Peyer's patch (tissue), 4 donors: ENCODE data around the gene ZNF407. TPM values are rescaled to one million over a fixed set of nuclear protein-coding genes. Genes with fewer than 3 reads are reported as not detected.

Experiments used
- DNase-seq, 3 donors: peaks; one replicate each; pipeline ENCODE4 v3.0.0-alpha.2; 2017 to 2019
- H3K27ac ChIP-seq, 4 donors: fragments of 200-600 bp; sonication (generic); one replicate each; pipeline ENCODE4 v1.5.1; 2016 to 2019
- H3K27me3 ChIP-seq, 2 donors: fragments of 200-600 bp; sonication (generic); one replicate each; pipeline ENCODE4 v1.5.1; 2019
- H3K36me3 ChIP-seq, 3 donors: fragments of 200-600 bp; sonication (generic); one replicate each; pipeline ENCODE4 v1.5.1; 2016 to 2019
- H3K4me1 ChIP-seq, 4 donors: fragments of 200-600 bp; sonication (generic); one replicate each; pipeline ENCODE4 v1.5.1; 2016 to 2019
- H3K4me3 ChIP-seq, 4 donors: fragments of 200-600 bp; sonication (generic); 1 replicate in 3 of 4; 2 replicates in 1 of 4; pipeline ENCODE4 v1.5.1; 2016 to 2019; ENCODE audit warnings: mild to moderate bottlenecking in 1 of 4
- H3K9me3 ChIP-seq, 4 donors: fragments of 200-600 bp; sonication (generic); one replicate each; pipeline ENCODE4 v1.5.1; 2016 to 2019; ENCODE audit warnings: mild to moderate bottlenecking in 1 of 4
- POLR2A ChIP-seq, 2 donors: fragments of 450-650 bp; IDR thresholded peaks; one replicate each; pipeline ENCODE4 v1.5.1; 2017; ENCODE audit warnings: antibody characterized with exemption in 2 of 2, mild to moderate bottlenecking in 2 of 2, moderate library complexity in 2 of 2
- total RNA-seq, 4 donors: library from RNA; depleted of rRNA; stranded (reverse); fragments of >200 nt; gene quantifications; one replicate each; pipeline ENCODE4 v1.1.0, GENCODE V29; 2016
- TF ChIP-seq, protein P1 (sequence below), 6 experiments: fragments of 450-650 bp in 4 of 6; fragments of 200-600 bp in 2 of 6; sonication (generic) in 1 of 6; IDR thresholded peaks; one replicate each; pipeline ENCODE4 v1.5.1; 2017 to 2019; ENCODE audit warnings: antibody characterized with exemption in 6 of 6, mild to moderate bottlenecking in 3 of 6, moderate library complexity in 1 of 6

Gene ZNF407
- total RNA-seq, 4 donors from 2014 or later, result 24.0 to 54.5 (median 32.3) TPM

DNA sequence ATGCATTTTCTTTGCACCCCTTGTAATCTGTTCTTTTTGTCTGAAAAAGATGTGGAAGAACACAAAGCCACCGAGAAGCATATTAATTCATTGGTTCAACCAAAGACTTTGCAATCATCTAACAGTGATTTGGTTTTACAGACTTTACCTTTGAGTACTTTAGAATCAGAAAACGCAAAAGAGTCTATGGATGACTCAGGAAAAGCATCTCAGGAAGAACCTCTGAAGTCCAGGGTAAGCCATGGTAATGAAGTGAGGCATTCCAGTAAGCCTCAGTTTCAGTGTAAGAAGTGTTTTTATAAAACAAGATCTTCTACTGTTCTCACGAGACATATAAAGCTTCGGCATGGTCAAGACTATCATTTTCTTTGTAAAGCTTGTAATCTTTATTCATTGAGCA is 35.2 kb downstream of the ZNF407 start:
- Histone ChIP-seq H3K4me1 (no peaks in the 10 kb centered on the region), H3K4me3 (no peak overlapping the region), H3K27me3 (no peaks in the 10 kb centered on the region), H3K36me3 (peaks cover 0 to 12% (median 0%) of the 10 kb centered on the region in 3 donors), H3K9me3 (no peaks in the 10 kb centered on the region), H3K27ac (no peak overlapping the region)
- DNase-seq, result no peak
- no peak for TF ChIP-seq POLR2A (IDR thresholded peaks at IDR 0.05)
- TF ChIP-seq, protein P1, sequence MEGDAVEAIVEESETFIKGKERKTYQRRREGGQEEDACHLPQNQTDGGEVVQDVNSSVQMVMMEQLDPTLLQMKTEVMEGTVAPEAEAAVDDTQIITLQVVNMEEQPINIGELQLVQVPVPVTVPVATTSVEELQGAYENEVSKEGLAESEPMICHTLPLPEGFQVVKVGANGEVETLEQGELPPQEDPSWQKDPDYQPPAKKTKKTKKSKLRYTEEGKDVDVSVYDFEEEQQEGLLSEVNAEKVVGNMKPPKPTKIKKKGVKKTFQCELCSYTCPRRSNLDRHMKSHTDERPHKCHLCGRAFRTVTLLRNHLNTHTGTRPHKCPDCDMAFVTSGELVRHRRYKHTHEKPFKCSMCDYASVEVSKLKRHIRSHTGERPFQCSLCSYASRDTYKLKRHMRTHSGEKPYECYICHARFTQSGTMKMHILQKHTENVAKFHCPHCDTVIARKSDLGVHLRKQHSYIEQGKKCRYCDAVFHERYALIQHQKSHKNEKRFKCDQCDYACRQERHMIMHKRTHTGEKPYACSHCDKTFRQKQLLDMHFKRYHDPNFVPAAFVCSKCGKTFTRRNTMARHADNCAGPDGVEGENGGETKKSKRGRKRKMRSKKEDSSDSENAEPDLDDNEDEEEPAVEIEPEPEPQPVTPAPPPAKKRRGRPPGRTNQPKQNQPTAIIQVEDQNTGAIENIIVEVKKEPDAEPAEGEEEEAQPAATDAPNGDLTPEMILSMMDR (IDR thresholded peaks at IDR 0.05), result no peak

DNA sequence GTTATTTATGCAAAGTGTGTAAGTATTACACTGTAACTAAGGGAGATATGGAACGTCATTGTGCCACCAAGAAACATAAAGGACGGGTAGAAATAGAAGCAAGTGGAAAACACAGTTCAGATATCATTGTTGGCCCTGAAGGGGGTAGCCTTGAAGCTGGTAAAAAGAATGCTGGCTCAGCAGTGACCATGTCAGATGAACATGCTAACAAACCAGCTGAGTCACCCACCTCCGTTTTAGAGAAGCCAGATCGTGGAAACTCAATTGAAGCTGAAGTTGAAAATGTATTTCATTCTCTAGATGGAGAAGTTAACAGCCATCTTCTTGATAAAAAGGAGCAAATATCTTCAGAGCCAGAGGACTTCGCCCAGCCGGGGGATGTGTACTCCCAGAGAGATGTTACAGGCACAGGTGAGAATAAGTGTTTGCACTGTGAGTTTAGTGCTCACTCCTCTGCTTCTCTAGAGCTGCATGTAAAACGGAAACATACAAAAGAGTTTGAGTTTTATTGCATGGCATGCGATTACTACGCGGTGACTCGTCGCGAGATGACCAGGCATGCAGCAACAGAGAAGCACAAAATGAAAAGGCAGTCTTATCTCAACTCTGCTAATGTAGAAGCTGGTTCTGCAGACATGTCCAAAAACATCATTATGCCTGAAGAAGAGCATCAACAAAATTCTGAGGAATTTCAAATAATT is 36.1 kb downstream of the ZNF407 start:
- TF ChIP-seq POLR2A (IDR thresholded peaks at IDR 0.05), result no peak
- TF ChIP-seq, protein P1 (IDR thresholded peaks at IDR 0.05), result no peak
- H3K27ac ChIP-seq, result no peak overlapping the region
- no peak for DNase-seq
- H3K36me3 ChIP-seq, result peaks cover 0 to 12% (median 0%) of the 10 kb centered on the region in 3 donors
- no peaks in the 10 kb centered on the region for H3K27me3 ChIP-seq
- H3K4me1 ChIP-seq, result no peaks in the 10 kb centered on the region
- no peak overlapping the region for H3K4me3 ChIP-seq
- no peaks in the 10 kb centered on the region for H3K9me3 ChIP-seq

DNA sequence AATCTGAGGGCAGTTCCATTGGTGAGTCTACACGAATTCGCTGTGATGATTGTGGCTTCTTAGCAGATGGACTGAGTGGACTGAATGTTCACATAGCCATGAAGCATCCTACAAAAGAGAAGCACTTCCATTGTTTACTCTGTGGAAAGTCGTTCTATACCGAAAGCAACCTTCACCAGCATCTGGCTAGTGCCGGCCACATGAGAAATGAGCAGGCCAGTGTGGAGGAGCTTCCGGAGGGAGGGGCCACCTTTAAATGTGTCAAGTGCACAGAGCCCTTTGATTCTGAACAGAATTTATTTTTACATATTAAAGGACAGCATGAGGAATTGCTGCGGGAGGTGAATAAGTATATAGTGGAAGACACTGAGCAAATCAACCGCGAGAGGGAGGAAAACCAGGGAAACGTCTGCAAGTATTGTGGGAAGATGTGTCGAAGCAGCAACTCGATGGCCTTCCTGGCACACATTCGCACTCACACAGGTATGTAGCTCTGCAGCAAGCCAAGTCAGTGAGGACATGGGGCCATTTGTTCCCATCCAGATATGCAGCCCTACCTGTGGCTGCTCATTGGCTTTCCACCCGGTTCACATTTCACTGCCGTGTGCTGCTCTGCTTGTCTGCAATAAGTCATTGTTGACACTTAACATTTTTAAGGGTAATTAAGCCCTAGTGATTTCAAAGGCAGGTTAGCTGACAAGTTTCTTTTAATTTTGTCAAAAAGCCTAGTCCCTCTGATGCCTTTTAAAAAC is 37.7 kb downstream of the ZNF407 start:
- Histone ChIP-seq H3K4me3 (no peak overlapping the region), H3K27ac (no peak overlapping the region), H3K4me1 (no peaks in the 10 kb centered on the region), H3K9me3 (no peaks in the 10 kb centered on the region), H3K27me3 (no peaks in the 10 kb centered on the region), H3K36me3 (peaks cover 0 to 12% (median 0%) of the 10 kb centered on the region in 3 donors)
- DNase-seq, result no peak
- TF ChIP-seq, protein P1 (IDR thresholded peaks at IDR 0.05), result no peak
- TF ChIP-seq POLR2A (IDR thresholded peaks at IDR 0.05), result no peak

DNA sequence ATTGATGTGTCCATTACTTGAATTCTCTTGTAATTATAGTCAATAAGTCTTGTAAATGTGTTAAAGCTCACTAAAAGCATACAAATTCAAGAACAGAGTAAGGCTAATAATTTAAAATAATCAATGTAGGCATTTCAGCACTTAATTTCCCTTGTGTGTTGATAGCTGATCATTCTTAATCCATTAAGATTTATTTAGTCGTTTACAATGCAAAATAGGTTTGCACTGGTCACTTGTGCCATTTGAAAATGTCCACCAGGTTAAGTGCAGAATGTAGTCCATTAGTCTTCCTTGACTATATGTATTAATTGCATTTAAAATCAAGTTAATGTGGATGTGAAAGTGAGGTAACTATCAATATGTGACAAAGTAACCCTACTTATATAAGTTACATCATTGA is 39.4 kb downstream of the ZNF407 start:
- TF ChIP-seq POLR2A (IDR thresholded peaks at IDR 0.05), result no peak
- TF ChIP-seq, protein P1 (IDR thresholded peaks at IDR 0.05), result no peak
- no peaks in the 10 kb centered on the region for H3K9me3 ChIP-seq
- DNase-seq, result no peak
- H3K36me3 ChIP-seq, result peaks cover 0 to 12% (median 0%) of the 10 kb centered on the region in 3 donors
- H3K27me3 ChIP-seq, result no peaks in the 10 kb centered on the region
- no peak overlapping the region for H3K4me3 ChIP-seq
- H3K4me1 ChIP-seq, result no peaks in the 10 kb centered on the region
- H3K27ac ChIP-seq, result no peak overlapping the region

DNA sequence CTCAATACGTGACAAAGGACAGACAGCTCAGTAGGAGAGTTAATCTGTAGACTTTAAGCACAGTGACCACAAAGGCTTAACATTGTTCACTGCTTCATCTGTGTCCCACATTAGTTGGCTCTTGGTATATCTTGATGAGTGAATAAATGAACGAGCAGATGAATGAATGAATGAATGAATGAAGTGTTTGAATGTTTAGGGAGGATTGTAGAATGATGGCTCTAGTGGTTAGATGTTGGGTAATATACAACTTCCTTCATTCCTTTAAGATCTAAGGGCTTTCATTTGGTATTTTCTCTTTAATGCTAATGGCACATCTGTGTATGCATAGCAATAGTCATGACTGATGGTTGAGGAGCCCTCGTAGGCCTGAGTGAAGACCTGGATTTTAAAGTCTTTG is 40.5 kb downstream of the ZNF407 start:
- TF ChIP-seq, protein P1 (IDR thresholded peaks at IDR 0.05), result no peak
- no peak for TF ChIP-seq POLR2A (IDR thresholded peaks at IDR 0.05)
- no peaks in the 10 kb centered on the region for H3K27me3 ChIP-seq
- DNase-seq, result no peak
- H3K27ac ChIP-seq, result no peak overlapping the region
- no peak overlapping the region for H3K4me3 ChIP-seq
- H3K36me3 ChIP-seq, result peaks cover 0 to 9% (median 0%) of the 10 kb centered on the region in 3 donors
- no peaks in the 10 kb centered on the region for H3K9me3 ChIP-seq
- no peaks in the 10 kb centered on the region for H3K4me1 ChIP-seq
